Measurements from ENCODE around the gene LGALS3BP. TPM values are rescaled to one million over a fixed set of nuclear protein-coding genes. Genes with fewer than 3 reads are reported as not detected.

The LGALS3BP gene
- total and polyA plus RNA-seq, 2 of the 13 experiments (the other 11 are each of a cell fraction or from before 2014, with no cell fraction given): 137 to 332 TPM

- no peak for TF ChIP-seq IKZF5 (CRISPR knock-in tag; IDR thresholded peaks at IDR 0.05)
- TF ChIP-seq PHF5A (CRISPR knock-in tag; IDR thresholded peaks at IDR 0.05; ENCODE audit: low read depth, unreplicated experiment): no peak
- TF ChIP-seq TAF15 (IDR thresholded peaks at IDR 0.05; ENCODE audit: low read depth, low read length, poor library complexity, severe bottlenecking): no peak
- TF ChIP-seq ZBTB25 (CRISPR knock-in tag; IDR thresholded peaks at IDR 0.05): no peak
- no peak for TF ChIP-seq HBP1 (CRISPR knock-in tag; IDR thresholded peaks at IDR 0.05; ENCODE audit: low read depth)
- TF ChIP-seq RBFOX2 (IDR thresholded peaks at IDR 0.05; ENCODE audit: low read depth, low read length): peak; percentile 83
- no peak for TF ChIP-seq TFDP2 (CRISPR knock-in tag; IDR thresholded peaks at IDR 0.05)
- TF ChIP-seq MATR3 (CRISPR knock-in tag; IDR thresholded peaks at IDR 0.05): no peak
- no peak for TF ChIP-seq ZNF607 (CRISPR knock-in tag; IDR thresholded peaks at IDR 0.05; ENCODE audit: borderline replicate concordance)
- TF ChIP-seq HNF1B (CRISPR knock-in tag; IDR thresholded peaks at IDR 0.05): no peak
- no peak for TF ChIP-seq ZNF784 (CRISPR knock-in tag; IDR thresholded peaks at IDR 0.05; ENCODE audit: borderline replicate concordance)
- 0 out of 2 replicates have a peak, but pooled peaks have one; percentile 85 for TF ChIP-seq ARID2 (CRISPR knock-in tag; IDR thresholded peaks at IDR 0.05; ENCODE audit: borderline replicate concordance)
- peak; percentile 76; the same call in 1 of the 2 replicates for TF ChIP-seq MYC (CRISPR knock-in tag; IDR thresholded peaks at IDR 0.05; ENCODE audit: borderline replicate concordance)
- TF ChIP-seq RCOR2 (CRISPR knock-in tag; IDR thresholded peaks at IDR 0.05): no peak
- no peak for TF ChIP-seq TARDBP (CRISPR knock-in tag; IDR thresholded peaks at IDR 0.05)
- TF ChIP-seq ZNF687 (CRISPR knock-in tag; IDR thresholded peaks at IDR 0.05): peak; percentile 58
These were observed 44.4 kb upstream of the LGALS3BP start, which contains the start of gene C1QTNF1 (continued) for GRCh38 chr17:79023886-79024771.

All from HepG2 (cell line).